Stimulated activated CD4-positive, alpha-beta T cell treated with anti-CD3 and anti-CD28 coated beads, Interleukin-4, amount 100 ng/mL, for 1 hour (primary cell): ENCODE data around the gene PFDN1.

Experiments
- DNase-seq: peaks from one replicate; pipeline ENCODE4 v3.0.0-alpha.2; 2020

PFDN1 gene

DNA sequence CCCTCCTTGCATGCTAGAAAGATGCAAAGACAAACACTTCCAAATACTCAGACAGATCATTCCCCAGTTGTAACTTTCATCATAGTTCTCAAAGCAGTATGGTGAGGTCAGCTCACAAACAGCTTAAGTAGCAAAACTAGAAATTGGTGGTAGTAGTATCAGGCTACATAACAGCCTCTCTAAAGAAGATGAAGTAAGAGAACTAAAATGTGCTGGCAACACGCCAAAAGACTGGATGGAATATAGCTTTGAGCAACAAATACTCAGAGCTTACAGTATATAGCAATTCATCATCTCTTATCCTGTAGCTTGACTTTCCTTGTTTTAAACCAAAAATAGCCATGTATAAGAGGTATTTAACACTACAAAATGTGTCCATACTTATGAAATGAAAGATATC, 7.5 kb downstream of the PFDN1 start:
- DNase-seq = no peak

- DNase-seq = no peak
Measured at GRCh38 chr5:140294753-140295152, 8.1 kb downstream of the PFDN1 start.

- DNase-seq = no peak
Measured at GRCh38 chr5:140293849-140294100, 9.1 kb downstream of the PFDN1 start.

- DNase-seq = no peak
Measured at GRCh38 chr5:140293091-140293848, 9.6 kb downstream of the PFDN1 start.

DNA sequence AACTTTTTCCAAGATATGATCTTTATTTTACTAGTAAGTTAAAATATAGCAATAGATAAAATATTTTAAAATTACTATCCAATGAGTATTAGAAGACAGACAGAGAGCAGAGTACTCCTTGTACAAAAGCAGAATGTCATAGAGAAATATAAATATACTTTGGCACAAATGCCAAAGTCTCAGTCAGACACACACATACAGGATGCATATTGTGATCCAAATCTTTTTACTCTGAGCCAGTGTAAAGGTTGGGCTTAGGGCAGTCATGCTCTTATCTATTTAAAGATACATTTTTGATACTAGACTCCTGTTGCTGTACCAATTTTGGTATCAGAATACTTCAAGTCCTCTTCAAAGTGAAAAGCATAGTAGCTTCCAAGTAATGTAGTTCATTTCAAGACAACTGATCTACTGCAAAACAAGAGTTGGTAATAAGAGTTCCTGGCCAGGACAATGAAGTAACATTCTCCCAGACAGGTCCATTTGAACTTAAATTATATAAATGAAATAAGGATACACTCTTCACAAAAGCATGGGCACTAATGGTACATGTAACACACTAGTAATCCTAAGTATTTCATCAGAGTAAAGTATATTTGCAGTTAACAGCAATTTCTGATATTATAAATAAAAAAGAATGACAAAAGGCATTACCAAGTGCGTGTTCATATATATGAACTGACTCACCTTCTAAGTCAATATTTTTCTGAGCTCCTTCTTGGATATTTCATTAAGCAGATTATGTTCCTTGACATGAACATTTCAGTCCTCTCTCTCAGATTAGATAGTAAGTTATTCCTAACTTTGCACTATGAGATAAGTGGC, 10.5 kb downstream of the PFDN1 start:
- no peak for DNase-seq

- DNase-seq = no peak
Measured at GRCh38 chr5:140287801-140288521, 14.9 kb downstream of the PFDN1 start.

- no peak for DNase-seq
Measured at GRCh38 chr5:140286424-140286823, 16.5 kb downstream of the PFDN1 start.

DNA sequence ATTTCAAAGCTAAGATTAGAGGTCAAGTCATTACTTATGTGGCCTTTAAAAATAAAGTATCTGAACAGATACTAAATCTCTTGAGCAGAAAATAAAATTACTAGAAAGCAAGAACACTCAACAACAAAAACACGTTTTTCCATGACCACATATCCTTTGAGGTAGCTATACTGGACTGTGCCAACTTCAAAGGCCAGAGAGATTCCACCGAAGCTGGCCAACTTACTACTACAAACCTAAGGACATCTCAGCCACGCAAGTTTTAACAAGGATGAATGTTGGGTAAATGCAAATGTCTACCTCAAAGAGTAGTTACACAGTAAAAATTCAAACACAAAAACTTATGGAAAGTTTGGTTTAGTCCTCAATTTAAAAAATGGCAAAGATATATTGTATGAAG, 18.9 kb downstream of the PFDN1 start:
- DNase-seq = no peak

- no peak for DNase-seq
Measured at GRCh38 chr5:140282266-140282665, 20.6 kb downstream of the PFDN1 start.

DNA sequence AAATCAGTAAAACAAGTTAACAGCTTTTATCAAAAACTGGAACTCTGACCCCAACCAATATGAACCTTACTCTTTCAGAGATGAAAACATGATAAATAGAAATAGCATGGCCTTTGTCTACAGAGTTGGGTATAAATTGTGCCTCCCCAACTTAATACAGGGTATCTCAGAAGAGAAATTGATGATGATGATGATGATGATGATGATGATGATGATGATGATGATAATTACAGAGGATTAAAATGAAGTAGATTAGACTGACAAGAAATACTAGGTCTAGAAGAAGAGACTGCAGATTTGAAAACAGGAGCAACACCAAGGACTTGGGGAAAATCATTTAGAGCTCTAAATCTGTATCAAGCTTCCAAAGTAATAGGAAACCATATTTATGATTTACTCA, 27.1 kb downstream of the PFDN1 start:
- no peak for DNase-seq

DNA sequence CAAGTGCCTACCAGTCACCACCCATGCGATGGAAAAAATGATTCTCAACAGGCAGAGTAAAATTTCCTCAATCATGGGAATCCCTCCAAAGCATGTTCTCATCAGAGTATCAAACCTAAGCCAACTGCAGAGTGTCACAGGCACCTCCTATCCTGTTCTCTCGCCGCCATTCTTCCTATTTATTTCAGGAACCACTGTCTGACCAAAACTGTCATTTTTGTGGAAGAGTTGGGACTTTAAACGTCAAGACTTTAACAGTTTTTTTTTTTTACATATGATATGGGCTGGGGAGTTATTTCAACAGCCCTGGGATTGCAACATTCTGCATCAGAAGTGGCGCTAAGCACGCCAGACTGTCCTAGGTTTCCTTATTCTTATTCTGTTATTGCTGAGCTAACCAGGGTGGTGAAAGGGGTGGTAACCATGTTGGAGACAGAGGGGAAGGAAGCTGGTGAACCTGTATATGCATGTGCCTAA, 29.5 kb downstream of the PFDN1 start:
- DNase-seq = no peak

DNA sequence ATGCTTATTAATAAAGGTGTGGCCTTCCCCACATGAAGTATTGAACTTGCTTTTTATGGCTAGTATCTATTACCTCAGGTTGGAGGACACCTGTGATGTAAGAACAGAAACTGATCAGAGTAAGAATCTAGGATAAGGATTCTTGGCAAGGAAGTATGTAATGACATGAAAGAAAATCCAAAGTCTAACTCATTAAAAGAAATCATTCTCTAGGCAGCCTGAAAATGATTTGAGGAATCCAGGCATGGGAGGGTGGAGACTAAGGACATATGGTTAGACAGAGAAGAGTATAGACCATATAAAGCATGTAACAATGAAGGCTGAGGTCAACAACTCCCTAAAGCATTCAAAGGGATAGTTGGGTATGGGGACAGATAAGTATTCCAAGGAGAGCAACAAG, 32.9 kb downstream of the PFDN1 start:
- no peak for DNase-seq

GRCh38 chr5:140267559-140268018, 35.3 kb downstream of the PFDN1 start:
- no peak for DNase-seq

- DNase-seq = no peak
Measured at GRCh38 chr5:140267201-140267540, 35.7 kb downstream of the PFDN1 start.

DNA sequence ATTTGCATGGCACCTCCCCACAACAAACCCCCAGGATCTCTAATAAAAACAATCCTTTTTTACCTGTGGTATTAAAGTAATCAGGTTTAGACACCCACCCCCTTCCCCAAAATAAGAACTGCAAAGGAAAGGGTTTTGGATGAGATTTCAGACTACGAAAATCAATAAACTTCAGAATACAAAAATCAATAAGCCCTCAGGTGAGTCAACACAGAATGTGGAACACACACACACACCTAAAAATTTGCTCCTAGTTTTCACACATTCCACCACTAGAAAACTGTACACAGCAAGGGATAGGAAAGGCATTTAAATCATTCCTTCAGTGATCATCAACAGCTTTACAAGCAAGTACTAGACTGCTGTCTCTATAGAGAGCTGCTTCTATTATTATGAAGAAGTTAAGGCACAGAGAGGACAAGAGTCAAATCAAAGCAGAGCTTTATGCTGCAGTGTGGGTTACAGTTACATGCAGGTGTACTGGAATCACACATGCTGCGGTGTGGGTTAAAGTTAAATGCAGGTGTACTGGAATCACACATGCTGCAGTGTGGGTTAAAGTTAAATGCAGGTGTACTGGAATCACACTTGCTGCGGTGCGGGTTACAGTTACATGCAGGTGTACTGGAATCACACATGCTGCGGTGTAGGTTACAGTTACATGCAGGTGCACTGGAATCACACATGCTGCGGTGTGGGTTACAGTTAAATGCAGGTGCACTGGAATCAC, 36.3 kb downstream of the PFDN1 start:
- DNase-seq = no peak

DNA sequence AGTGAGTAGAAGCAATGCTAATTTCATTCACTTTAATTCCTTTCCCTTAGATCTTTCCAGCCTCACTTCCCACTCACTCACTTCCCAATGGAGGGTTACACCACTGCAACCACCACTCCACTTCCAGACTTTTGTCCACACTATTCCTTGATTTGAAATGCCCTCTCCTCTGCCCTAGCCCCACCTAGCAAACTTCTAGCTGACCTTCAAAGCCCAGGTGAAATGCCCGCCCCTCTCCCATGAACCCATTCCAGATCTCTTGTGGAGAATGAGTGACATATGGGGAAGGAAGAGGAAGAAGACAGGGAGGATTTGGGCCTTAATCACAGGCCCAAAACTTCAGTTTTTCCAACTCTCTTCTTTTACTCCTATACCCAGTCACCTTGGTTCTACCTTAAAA, 37.1 kb downstream of the PFDN1 start:
- DNase-seq = no peak

DNA sequence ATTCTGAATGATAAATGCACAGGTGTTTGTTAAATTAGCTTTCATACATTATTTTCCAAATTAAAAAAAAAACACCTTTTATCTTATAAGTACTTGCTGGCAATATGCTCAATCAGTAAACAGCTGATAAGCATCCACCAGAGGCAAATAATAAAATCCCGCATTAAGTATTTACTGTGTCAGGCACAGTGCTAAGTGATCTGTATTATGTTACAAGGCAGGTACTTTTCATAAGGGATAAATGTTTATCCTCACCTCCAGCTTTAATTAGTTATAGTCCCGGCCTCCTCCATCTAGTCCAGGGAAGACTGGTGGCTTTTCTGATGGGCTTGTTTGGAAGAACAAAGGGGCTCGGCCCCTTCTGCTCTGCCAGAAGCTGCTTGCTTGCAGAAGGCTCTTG, 40.1 kb downstream of the PFDN1 start:
- no peak for DNase-seq

DNA sequence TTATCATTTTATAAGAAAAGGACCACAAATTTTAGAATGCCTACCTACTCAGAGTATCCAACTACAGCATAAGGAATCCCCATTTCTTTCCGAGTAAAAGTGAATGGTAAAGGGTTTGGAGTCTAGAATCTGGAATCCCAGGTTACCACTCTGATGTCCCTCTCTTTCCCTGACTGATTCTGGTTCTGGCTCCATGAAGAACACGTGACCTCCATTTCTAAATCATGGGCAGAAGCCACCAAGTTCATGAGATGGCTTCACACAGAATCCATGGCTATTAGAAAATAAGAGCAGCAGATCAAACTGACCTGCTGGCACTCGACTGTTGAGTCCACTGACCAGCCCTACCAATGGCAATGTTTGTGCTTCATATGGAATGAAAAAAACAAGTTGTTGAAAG, 40.7 kb downstream of the PFDN1 start:
- no peak for DNase-seq

GRCh38 chr5:140261403-140262171, 41.3 kb downstream of the PFDN1 start:
- no peak for DNase-seq

DNA sequence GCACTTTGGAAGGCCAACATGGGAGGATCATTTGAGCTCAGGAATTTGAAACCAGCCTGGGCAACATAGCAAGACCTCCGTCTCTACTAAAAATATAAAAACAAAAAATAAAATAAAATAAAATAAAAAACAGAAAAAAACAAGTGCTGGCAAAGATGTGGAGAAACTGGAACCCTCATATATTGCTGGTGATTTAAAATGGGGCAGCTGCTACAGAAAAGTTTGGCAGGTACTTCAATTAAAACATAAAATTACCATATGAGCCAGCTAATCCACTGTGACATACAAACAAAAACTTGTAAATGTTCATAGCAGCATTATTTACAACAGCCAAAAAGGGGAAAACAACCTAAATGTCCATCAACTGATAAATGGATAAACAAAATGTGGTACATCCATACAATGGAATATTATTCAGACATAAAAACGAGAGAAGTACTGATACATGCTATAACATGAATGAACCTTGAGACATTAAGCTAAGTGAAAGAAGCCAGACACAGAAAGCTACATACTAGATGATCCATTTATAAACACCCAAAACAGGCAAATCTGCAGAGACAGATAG, 42.7 kb downstream of the PFDN1 start:
- DNase-seq = no peak

DNA sequence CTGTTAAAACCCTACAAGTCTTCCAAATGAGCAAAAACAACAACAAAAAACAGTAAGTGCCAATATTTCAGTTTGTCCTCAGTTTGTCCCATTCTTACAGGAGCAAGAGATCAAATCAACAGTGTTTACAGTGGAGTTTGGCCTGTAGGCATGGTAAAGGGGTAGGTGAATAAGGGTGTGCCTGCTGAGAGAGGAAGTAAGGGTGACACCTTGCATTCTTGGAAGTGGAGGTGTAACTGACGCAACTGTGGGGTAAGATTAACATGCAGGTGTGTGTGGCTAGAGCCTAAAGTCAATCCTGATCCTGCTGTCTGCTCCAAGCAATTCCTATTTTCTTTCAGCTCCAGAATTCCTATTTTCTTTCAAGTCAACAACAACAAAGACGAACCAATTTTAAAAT, 43.4 kb downstream of the PFDN1 start:
- DNase-seq = no peak

GRCh38 chr5:140258873-140259272, 44.0 kb downstream of the PFDN1 start:
- no peak for DNase-seq
